Hepatocyte (in vitro differentiated cells): ENCODE data around the gene MTCP1.

Source experiments
- EZH2phosphoT487 ChIP-seq: fragments of 200-600 bp; sonication (generic); IDR thresholded peaks from one replicate; pipeline ENCODE4 v1.6.1; 2018; ENCODE audit warnings: antibody characterized with exemption, mild to moderate bottlenecking, low read depth, moderate library complexity; ENCODE audit not compliant: unreplicated experiment, severe bottlenecking
- TF ChIP-seq, protein P1 (sequence below): fragments of 200-600 bp; sonication (generic); IDR thresholded peaks from 2 replicates; pipeline ENCODE4 v1.5.1; 2016; ENCODE audit warnings: antibody characterized with exemption, mild to moderate bottlenecking; ENCODE audit not compliant: poor library complexity

DNA sequence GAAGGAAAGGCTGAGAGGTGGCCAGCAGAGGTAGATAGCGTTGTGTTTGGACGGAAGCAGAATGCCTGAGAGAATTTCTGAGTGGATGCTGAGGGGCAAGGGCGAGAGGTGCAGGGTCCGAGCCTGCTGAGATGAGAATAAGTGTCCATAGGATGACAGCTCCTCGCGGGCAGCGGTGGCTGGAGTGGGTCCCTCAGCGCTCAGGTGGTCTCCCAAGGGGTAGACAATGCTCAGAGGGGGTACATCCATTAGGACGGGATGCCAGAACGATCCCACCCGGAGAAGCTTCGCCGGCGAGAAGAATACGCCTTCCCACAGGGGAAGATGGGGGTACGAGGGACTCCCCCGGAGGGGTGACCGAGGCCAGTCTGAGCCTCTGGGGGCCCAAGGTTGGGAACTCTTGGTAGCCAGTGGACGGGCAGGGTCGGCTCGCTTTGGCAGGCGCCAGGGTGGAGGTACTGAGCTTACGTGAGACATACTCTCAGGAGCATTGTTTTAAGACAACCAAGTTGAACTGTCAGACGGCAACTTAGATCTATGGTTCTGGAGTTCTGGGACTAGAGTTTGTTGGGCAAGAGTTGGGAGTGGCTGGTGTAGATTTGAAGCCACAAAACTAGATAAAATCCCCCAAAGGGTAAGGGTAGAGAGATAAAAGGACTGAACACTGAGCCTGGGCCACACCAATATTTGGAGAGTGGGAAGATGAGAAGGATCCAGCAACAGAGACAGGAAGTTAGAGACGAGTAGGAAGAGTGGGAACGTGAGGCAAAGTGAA lies 16.2 kb upstream of the MTCP1 start:
- TF ChIP-seq, protein P1, sequence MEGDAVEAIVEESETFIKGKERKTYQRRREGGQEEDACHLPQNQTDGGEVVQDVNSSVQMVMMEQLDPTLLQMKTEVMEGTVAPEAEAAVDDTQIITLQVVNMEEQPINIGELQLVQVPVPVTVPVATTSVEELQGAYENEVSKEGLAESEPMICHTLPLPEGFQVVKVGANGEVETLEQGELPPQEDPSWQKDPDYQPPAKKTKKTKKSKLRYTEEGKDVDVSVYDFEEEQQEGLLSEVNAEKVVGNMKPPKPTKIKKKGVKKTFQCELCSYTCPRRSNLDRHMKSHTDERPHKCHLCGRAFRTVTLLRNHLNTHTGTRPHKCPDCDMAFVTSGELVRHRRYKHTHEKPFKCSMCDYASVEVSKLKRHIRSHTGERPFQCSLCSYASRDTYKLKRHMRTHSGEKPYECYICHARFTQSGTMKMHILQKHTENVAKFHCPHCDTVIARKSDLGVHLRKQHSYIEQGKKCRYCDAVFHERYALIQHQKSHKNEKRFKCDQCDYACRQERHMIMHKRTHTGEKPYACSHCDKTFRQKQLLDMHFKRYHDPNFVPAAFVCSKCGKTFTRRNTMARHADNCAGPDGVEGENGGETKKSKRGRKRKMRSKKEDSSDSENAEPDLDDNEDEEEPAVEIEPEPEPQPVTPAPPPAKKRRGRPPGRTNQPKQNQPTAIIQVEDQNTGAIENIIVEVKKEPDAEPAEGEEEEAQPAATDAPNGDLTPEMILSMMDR: no peak
- TF ChIP-seq EZH2phosphoT487: no peak
